Measurements from ENCODE around the gene PRKCE.
"Not testable (repeated sequence)": the region's sequence is repeated elsewhere in the genome, so short reads cannot be mapped to it uniquely, and the experiment has no call there.

The PRKCE gene

GRCh38 chr2:45843136-45843535 is 191.7 kb downstream of the PRKCE start:
- no peak for DNase-seq

- no peak for DNase-seq
Observed at GRCh38 chr2:45844796-45845457, 193.5 kb downstream of the PRKCE start.

- no peak for DNase-seq
Observed at GRCh38 chr2:45845566-45845965, 194.1 kb downstream of the PRKCE start.

- DNase-seq = no peak
Observed at GRCh38 chr2:45849491-45850283, 198.2 kb downstream of the PRKCE start.

GRCh38 chr2:45850558-45850957 is 199.1 kb downstream of the PRKCE start:
- peak; percentile 83 to 86 for DNase-seq

- DNase-seq = no peak
Observed at GRCh38 chr2:45851111-45851510, 199.6 kb downstream of the PRKCE start.

- peak in 1 of 2 experiments; percentile 63 for DNase-seq
Observed at GRCh38 chr2:45851576-45852304, 200.3 kb downstream of the PRKCE start.

- peak; percentile 26 to 38 for DNase-seq
Observed at GRCh38 chr2:45852450-45853150, 201.1 kb downstream of the PRKCE start.

GRCh38 chr2:45855374-45855773 is 203.9 kb downstream of the PRKCE start:
- no peak for DNase-seq

- no peak for DNase-seq
Observed at GRCh38 chr2:45856391-45857274, 205.2 kb downstream of the PRKCE start.

GRCh38 chr2:45857275-45857609 is 205.8 kb downstream of the PRKCE start:
- no peak for DNase-seq

- DNase-seq = no peak
Observed at GRCh38 chr2:45857867-45858520, 206.5 kb downstream of the PRKCE start.

GRCh38 chr2:45858872-45859271 is 207.4 kb downstream of the PRKCE start:
- not testable (repeated sequence) for DNase-seq

GRCh38 chr2:45859682-45860081 is 208.2 kb downstream of the PRKCE start:
- no peak for DNase-seq

GRCh38 chr2:45860136-45861121 is 209.0 kb downstream of the PRKCE start:
- DNase-seq = no peak

GRCh38 chr2:45862843-45863242 is 211.4 kb downstream of the PRKCE start:
- DNase-seq = no peak

- no peak for DNase-seq
Observed at GRCh38 chr2:45864121-45864520, 212.6 kb downstream of the PRKCE start.

GRCh38 chr2:45867349-45867748 is 215.9 kb downstream of the PRKCE start:
- no peak for DNase-seq

GRCh38 chr2:45867800-45868199 is 216.3 kb downstream of the PRKCE start:
- no peak for DNase-seq

GRCh38 chr2:45869165-45869501 is 217.7 kb downstream of the PRKCE start:
- DNase-seq = no peak

All from NCI-H1930 (cell line).